ENCODE data around the gene KIF2A.

Gene KIF2A

DNA sequence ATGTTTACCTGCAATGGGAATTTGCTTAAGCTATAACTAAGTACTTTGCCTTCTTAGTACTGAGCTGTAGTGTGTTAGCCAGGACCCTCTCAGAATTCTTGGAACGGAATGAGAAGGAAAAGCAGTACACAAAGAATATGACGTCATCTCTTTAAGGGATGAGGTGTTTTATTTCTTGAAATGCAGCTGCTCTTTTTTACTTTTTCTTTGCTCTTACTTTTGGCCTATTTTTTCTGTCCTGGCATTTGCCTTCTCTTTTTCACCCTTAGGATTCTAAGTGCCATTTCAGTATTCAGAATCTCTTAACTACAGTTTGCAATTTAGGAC is 10.1 kb downstream of the KIF2A start:
- TF ChIP-seq TEAD4 (IDR thresholded peaks at IDR 0.05) (no peak), MAX (IDR thresholded peaks at IDR 0.05) (no peak), FOXM1 (IDR thresholded peaks at IDR 0.05; ENCODE audit: borderline replicate concordance, low read depth) (no peak), ZBTB7A (IDR thresholded peaks at IDR 0.05; ENCODE audit: low read depth) (no peak), USF1 (IDR thresholded peaks at IDR 0.05) (no peak), RAD21 (IDR thresholded peaks at IDR 0.05; ENCODE audit: low read depth) (no peak)
- TF ChIP-seq, protein P1, sequence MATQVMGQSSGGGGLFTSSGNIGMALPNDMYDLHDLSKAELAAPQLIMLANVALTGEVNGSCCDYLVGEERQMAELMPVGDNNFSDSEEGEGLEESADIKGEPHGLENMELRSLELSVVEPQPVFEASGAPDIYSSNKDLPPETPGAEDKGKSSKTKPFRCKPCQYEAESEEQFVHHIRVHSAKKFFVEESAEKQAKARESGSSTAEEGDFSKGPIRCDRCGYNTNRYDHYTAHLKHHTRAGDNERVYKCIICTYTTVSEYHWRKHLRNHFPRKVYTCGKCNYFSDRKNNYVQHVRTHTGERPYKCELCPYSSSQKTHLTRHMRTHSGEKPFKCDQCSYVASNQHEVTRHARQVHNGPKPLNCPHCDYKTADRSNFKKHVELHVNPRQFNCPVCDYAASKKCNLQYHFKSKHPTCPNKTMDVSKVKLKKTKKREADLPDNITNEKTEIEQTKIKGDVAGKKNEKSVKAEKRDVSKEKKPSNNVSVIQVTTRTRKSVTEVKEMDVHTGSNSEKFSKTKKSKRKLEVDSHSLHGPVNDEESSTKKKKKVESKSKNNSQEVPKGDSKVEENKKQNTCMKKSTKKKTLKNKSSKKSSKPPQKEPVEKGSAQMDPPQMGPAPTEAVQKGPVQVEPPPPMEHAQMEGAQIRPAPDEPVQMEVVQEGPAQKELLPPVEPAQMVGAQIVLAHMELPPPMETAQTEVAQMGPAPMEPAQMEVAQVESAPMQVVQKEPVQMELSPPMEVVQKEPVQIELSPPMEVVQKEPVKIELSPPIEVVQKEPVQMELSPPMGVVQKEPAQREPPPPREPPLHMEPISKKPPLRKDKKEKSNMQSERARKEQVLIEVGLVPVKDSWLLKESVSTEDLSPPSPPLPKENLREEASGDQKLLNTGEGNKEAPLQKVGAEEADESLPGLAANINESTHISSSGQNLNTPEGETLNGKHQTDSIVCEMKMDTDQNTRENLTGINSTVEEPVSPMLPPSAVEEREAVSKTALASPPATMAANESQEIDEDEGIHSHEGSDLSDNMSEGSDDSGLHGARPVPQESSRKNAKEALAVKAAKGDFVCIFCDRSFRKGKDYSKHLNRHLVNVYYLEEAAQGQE (IDR thresholded peaks at IDR 0.05; ENCODE audit: low read depth), result no peak

DNA sequence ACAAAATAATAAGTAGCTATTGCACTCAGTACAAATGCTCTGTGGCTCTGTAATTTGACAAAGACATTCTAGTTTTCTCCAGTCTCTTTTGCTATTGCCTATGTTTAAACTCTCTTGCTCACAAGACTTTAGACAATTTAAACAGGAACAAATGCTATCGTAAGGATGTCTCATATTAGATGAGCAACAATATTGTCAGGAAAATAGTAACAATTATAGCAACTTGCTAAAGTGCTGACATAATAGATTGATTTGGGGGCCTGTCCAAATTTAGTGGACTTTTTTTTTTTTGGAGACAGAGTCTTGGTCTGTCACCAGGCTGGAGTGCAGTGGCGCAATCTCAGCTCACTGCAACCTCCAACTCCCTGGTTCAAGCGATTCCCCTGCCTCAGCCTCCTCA is 11.8 kb downstream of the KIF2A start:
- TF ChIP-seq CREB1 (IDR thresholded peaks at IDR 0.05; ENCODE audit: low read depth) (no peak), NFIC (IDR thresholded peaks at IDR 0.05) (no peak), ZBTB7A (IDR thresholded peaks at IDR 0.05; ENCODE audit: low read depth) (no peak), CEBPB (IDR thresholded peaks at IDR 0.05) (no peak), FOXM1 (IDR thresholded peaks at IDR 0.05; ENCODE audit: borderline replicate concordance, low read depth) (no peak)

DNA sequence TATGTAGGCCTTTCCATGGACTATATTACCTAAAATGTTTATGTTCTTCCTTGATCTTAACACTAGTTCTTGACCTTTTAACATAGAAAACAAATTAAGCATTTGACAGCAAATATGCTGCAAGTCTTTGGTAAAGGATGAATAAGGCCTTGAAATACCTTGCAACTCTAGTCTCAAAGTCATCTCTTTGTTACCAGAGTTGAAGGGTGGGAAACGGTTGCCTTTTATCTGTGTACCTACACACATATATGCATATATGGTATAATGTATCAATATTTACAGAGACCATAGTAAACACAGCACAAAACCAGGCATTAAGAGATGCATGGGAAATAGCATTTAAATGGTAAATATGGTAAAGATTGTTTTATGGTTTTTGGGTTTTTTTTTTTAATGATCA is 16.5 kb downstream of the KIF2A start:
- TF ChIP-seq YY1 (IDR thresholded peaks at IDR 0.05; ENCODE audit: low read depth) (no peak), RAD21 (IDR thresholded peaks at IDR 0.05; ENCODE audit: low read depth) (no peak), FOXM1 (IDR thresholded peaks at IDR 0.05; ENCODE audit: borderline replicate concordance, low read depth) (no peak), TCF12 (IDR thresholded peaks at IDR 0.05; ENCODE audit: low read depth) (no peak), TAF1 (IDR thresholded peaks at IDR 0.05; ENCODE audit: low read depth) (no peak), TEAD4 (IDR thresholded peaks at IDR 0.05) (no peak), NFIC (IDR thresholded peaks at IDR 0.05) (no peak), CEBPB (IDR thresholded peaks at IDR 0.05) (no peak), ZBTB7A (IDR thresholded peaks at IDR 0.05; ENCODE audit: low read depth) (no peak), MAX (IDR thresholded peaks at IDR 0.05) (no peak), CREB1 (IDR thresholded peaks at IDR 0.05; ENCODE audit: low read depth) (no peak), USF1 (IDR thresholded peaks at IDR 0.05) (no peak), EGR1 (IDR thresholded peaks at IDR 0.05) (no peak), EP300 (IDR thresholded peaks at IDR 0.05; ENCODE audit: borderline replicate concordance) (no peak)
- TF ChIP-seq, protein P1 (IDR thresholded peaks at IDR 0.05; ENCODE audit: low read depth), result no peak

GRCh38 chr5:62326302-62326701 is 20.3 kb downstream of the KIF2A start:
- no peak for TF ChIP-seq TAF1 (IDR thresholded peaks at IDR 0.05; ENCODE audit: low read depth)
- no peak for TF ChIP-seq TCF12 (IDR thresholded peaks at IDR 0.05; ENCODE audit: low read depth)
- TF ChIP-seq TEAD4 (IDR thresholded peaks at IDR 0.05), result no peak

GRCh38 chr5:62326702-62327101 is 20.7 kb downstream of the KIF2A start:
- TF ChIP-seq, protein P1 (IDR thresholded peaks at IDR 0.05; ENCODE audit: low read depth), result no peak
- TF ChIP-seq USF1 (IDR thresholded peaks at IDR 0.05) (no peak), EP300 (IDR thresholded peaks at IDR 0.05; ENCODE audit: borderline replicate concordance) (no peak), EGR1 (IDR thresholded peaks at IDR 0.05) (no peak), TAF1 (IDR thresholded peaks at IDR 0.05; ENCODE audit: low read depth) (no peak), CREB1 (IDR thresholded peaks at IDR 0.05; ENCODE audit: low read depth) (no peak), YY1 (IDR thresholded peaks at IDR 0.05; ENCODE audit: low read depth) (no peak), ZBTB7A (IDR thresholded peaks at IDR 0.05; ENCODE audit: low read depth) (no peak)

Data from Ishikawa (cell line).